SK-N-MC (cell line): ENCODE data around the gene SEMA5A.

Experiments used
- EZH2 ChIP-seq: fragments of 200-600 bp; sonication (generic); IDR thresholded peaks from one replicate; pipeline ENCODE4 v1.6.1; 2017; ENCODE audit warnings: antibody characterized with exemption
- FOXP2 ChIP-seq: optimal IDR thresholded peaks from 2 replicates; pipeline ENCODE3; 2011; ENCODE audit warnings: mild to moderate bottlenecking, moderate library complexity; ENCODE audit not compliant: insufficient read depth; ENCODE audit errors: extremely low read length, control extremely low read depth
- POLR2AphosphoS5 ChIP-seq: IDR thresholded peaks from 2 replicates; pipeline ENCODE4 v1.6.1; 2012; ENCODE audit warnings: mild to moderate bottlenecking, low read depth, low read length, borderline replicate concordance

GRCh38 chr5:9121597-9121996 lies 424.3 kb downstream of the SEMA5A start:
- TF ChIP-seq EZH2 (no peak), POLR2AphosphoS5 (no peak), FOXP2 (no peak)
